ENCODE measurements around the gene AGO3.
"Not testable (repeated sequence)": the region's sequence is repeated elsewhere in the genome, so short reads cannot be mapped to it uniquely, and the experiment has no call there.

Gene AGO3

DNA sequence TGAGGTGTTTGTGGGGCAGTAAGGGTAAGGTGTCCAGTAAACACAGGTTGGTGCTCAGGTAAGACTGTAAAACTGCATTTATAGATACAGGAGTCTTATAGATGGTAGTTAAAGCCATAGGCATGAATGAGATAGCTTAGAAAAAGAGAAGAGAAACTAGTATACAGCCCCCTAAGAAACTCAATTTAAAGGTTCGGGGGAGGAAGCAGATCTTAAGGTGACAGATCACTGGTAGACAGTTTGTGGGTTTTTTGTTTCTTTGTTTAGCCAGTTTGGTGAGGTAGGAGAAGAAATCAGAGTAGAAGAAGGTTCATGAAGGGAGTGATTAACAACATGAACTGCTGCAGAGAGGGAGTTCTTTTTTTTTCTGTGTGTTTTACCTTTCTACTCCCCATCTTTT, 6.1 kb upstream of the AGO3 start:
- no peak for DNase-seq (ENCODE audit: low spot score)
- no peak for FAIRE-seq

DNA sequence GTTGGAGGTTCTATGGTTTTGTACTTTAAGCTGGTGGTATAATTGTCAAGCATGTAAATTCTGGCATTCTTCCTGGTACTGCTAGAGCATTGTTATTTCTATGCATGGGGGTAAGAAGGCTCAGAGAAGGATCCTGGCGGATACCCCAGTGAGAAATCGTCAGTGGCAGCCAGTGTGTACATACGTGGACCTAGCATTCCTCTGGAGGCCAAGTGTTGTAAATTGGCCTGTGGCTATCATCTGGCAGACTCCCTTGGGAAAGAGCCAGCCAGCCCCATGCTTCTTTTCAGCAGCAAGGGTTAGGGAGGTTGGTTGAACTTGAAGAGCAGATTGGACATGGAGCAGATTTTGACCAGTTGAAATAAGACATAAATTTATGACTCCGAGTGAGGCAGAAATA, 5.2 kb upstream of the AGO3 start:
- no peak for FAIRE-seq
- no peak for DNase-seq (ENCODE audit: low spot score)

DNA sequence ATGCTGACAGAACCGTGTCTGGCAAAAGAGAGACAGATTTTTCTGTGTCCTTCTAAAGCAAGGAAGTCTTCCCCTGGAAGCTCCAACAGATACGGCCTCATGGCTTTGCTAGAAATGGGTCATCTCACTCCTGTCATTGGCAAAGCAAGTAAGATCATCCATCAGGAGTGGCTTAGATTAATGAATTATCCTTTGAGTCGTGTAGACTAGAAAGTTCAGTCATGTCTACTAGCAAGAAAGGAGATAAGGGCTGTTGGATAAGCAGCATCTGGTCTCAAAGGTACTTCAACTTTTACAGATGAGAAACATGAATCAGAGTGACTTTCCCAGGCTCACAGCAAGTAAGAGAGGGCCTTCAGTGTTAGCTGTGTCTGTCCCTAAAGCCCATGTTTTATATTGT, 3.4 kb upstream of the AGO3 start:
- FAIRE-seq (no peak), DNase-seq (ENCODE audit: low spot score) (no peak)

DNA sequence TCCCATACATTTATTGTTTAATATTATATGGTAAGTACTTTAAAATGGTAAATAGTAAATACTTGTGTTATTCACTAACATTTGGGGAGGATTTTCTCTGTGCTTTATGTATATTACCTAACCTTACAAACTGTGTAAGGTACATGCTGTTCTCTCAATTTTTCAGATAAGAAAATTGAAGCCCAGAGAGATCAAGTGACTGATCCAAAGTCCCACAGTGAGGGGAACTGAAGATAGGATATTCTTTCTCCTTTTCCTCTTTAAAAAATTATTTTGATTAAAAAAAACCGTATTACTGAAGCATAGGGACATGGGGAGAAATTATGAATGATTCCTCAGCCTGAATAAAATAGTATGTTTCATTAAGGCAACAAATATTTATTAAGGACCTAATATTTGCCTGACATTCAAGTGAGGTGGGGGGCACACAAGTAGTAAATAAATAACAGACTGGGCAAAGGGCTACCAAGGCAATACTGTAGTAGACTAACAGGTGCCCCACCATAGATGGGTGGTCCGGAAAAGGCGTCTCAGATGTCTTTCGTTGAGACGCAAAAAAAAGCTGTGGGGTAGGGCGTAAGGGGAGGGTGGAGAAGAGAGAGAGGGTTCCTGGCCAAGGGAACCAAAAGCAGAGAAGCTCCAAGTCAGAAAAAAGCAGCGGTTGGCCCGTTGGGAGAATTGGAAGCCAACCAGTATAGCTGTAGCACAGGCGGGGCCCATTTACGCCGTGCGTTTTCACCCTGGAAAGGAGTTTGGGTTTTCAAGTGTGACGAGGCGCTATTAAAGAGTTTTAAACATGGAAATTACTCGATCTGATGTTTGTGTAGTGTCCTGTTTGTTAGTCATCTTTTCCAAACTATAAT, 944 bp upstream of the AGO3 start:
- no peak for FAIRE-seq

DNA sequence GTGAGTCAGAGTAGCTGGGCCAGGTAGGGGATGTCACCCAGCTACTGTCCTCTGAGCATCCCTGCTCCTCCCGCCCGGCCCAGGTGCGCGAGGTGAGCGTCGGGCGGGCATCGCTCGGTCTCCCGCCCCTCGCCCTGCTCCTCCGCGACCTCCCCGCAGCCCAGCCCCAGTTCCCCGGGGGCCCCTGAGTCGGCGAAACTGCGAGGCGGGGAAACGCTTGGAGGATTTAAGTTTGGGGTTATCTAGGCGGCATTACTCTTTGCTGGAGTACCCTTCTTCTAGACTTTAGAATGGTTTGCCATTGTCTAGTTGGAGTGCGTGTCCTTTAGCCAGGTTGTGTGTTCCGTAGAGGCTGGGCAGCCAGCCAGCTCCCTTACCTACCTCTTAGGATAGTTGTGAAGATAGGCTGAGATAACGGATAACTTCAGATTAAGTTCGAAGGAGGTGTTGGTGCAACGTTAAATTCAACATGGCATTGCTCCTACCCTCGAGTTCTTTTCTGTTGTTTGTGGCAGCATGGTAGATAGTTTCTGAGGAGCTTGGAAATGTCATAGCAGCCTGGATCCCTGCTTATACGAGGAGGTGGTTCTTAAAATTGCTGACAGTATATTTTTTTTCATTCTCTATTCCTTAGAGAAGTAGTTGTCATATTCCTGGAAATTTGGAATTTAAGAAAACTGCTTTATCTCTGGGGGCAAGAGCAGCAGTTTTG, 697 bp downstream of the AGO3 start:
- no peak for DNase-seq (ENCODE audit: low spot score)
- FAIRE-seq: no peak

More for the DNA sequence above, 944 bp upstream of the AGO3 start:
- peak; percentile 39 for DNase-seq (ENCODE audit: low spot score)

DNA sequence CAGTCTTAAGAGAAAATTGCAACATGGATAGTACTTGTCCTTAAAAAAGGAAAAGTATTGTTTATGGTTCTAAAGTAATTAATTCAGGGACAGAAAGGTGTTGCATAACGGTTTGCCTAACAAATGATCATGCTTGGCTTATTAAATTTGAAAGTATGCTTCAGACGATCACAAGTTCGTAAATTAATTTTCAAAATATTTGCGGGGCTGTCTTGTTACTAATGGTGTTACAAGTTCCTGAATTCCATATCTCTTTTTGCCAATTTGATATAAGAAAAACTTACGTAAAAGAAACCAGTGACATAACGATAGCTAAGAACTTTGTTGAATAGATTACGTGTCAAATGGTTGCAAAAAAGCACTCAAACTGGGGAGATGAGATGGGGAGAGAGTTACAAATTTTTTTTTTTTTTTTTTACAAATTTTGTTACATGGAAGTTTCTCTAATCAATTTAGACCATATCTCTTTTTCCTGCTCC, 1.3 kb downstream of the AGO3 start:
- FAIRE-seq: no peak
- no peak for DNase-seq (ENCODE audit: low spot score)

DNA sequence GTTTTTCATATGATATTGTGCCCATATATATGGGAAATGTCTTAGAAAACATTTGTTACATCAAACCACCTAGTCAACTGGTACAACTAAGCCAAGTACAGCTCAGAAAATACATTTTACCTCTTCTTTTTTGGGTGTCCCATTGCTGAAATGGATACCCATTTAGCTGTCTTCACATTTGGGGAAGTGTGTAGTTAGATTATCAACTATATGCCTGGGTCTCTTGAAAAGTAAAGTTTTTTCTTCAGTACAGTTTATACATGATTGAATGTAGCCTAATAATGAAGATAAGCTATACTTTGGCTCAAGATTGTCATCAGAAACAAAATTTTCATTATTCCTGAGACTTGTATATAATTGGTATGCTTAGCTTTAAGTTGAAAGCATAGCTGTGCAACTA, 2.0 kb downstream of the AGO3 start:
- FAIRE-seq (no peak), DNase-seq (ENCODE audit: low spot score) (no peak)

DNA sequence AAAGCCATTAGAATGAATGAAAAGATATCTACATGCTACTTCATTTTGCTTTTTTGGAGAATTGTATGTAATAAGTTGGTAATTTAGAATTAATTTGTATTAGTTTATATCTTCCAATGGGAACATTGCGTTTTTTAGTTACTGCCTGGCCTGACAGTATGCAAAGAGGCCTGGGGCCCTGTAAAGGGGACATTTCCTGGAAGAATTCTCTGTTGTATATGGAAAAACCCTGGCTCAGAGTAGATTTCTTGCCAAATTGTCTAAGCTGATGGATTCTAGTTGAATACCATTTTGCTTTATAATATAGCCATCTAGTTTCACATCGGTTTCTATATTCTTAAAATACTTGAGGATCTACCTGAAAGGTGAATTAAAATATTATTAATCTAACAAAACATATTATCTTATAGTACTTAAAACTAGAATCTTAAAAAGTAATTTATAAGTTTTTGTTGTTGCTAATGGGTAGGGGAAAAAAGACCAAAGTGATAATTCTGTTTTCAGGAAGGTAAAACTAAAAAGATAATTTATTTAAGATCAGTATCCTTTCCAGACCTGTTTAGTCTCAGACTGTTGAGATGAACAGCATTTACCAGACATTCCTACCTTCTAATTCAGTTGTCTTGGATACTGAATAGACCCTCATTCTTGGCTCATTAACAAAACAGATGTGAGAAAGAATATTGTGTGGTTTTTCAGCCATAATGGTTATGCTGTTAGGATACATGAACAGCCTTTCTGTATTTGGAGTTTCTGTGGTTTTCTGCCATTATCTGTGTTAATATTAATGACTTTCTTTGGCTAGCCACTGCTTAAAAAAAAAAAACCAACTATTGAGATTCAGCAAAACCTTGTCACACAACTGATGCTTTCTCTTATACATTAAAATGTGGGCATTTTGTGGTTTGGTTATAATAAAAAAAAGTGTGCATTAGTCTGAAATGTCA, 4.8 kb downstream of the AGO3 start:
- FAIRE-seq: no peak
- DNase-seq (ENCODE audit: low spot score): no peak

DNA sequence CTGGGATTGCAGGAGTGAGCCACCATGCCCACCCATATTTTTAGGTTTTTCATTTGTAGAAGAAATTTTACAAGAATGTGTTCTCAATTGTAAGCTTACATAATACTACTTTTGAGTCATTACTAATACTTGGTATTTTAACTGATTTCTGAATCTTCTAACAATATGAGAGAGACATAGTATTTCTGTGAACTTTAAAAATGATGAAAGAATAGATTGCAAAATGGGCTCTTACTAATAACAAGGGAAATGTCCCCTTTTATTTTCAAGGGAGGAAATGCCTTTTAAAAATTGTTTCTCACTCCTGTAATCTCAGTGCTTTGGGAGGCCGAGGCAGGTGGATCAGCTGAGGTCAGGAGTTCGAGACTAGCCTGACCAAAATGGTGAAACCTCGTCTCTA, 5.9 kb downstream of the AGO3 start:
- no peak for FAIRE-seq

DNA sequence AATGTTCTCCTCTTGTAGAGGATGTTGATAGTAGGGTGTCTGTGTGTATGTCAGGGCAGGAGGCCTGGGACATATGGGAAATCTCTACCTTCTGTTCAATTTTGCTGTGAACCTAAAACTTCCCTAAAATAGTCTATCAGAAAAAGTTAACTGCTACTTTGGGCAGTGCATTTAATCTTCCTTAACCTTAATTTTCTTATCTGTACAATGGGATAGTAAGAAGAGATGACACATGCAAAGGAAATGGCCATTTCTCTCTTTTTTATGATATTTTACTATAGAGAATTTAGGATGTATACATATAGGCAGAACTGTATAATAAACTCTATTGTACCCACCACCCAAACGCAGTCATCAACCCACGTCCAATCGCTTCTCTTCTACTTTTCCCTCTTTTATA, 8.6 kb downstream of the AGO3 start:
- DNase-seq (ENCODE audit: low spot score) (no peak), FAIRE-seq (no peak)

More for the DNA sequence above, 5.9 kb downstream of the AGO3 start:
- DNase-seq (ENCODE audit: low spot score): no peak

DNA sequence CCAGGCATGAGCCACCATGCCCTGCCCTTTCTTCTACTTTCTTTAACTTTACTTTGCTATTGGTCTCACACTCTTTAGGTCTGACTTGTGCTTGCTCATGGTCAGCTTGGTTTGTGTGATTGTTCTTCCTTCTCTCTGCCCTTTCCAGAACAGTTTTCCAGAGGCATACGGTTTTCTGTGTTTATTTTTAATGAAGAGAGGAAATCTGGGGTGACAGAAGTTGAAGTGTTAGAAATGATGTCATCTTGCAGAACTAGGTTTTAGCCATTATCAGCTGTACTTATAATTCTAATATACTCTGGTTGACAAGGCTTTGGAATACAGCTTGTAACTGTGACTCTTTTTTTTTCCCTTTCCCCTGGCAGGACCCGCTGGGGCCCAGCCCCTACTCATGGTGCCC, 14.4 kb downstream of the AGO3 start:
- DNase-seq (ENCODE audit: low spot score): no peak

DNA sequence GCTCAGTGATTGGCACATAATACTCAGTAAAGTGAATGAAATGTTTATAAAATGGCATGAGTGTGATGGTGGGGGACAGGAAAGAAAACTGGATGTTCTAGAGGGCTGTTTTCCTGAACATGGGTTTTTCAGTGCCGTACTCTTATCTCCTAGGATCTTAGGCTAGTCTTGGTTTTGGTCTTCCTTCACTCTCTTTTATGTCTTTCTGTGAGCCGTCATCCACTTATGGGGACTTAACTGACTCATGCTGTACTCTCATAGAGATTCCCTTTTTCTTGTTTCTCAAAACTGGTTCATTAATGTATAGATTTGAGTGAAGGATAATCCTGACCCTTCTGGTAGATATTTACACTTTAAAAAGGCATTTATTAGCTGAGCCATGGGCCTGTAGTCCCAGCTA, 16.6 kb downstream of the AGO3 start:
- FAIRE-seq (no peak), DNase-seq (ENCODE audit: low spot score) (no peak)

More for the DNA sequence above, 14.4 kb downstream of the AGO3 start:
- FAIRE-seq: no peak

DNA sequence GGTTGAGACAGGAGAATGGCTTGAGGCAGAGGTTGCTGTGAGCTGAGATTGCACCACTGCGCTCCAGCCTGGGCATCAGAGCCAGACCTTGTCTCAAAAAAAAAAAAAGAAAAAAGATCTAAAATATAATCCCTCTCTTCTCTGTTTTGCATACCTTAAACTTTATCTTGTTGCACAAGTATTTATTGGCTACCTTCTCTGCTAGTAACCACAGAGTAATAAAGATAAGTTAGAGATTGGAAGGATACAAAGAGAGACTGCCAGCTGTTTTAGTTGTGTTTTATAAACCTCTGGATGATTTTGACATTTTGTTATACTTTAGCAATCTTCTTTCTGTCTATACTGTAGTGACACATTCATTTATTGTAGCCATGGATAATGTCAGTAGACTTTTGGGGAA, 27.7 kb downstream of the AGO3 start:
- no peak for FAIRE-seq
- no peak for DNase-seq (ENCODE audit: low spot score)

DNA sequence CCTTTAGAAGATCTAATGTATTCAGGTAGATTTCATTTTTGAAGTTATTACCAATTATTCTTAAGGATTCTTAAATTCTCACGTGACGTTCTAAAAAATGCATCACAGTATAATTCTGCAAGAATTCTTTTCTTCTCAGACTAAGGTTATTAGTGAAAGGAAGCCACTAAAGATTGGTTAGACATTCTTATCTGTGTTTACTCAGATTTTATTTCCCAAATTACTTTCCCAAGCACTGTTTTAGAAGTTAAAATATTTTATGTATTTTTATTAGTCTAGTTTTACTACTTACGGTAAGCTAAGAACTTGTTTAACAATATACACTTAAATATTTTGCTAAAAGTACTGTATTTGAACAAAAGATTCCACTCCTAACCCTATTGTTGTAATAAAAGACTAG, 28.4 kb downstream of the AGO3 start:
- FAIRE-seq: no peak
- no peak for DNase-seq (ENCODE audit: low spot score)

DNA sequence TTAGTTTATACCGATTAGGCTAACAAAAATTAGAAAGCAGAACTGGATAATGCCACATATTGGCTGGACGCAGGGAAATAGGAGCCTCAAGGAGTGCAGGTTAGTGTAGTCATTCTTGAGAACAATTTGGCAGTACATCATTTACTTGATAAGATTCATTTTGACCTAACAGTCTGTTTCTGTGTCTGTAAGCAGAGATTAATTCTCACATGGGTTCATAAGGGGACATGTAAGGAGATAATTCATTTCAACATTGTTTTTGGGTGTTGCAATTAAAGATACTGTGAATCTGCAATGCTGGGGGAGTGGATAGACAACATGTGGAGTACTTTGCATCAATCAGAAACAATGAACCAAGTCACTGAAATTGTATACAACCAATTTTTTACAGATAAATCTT, 32.0 kb downstream of the AGO3 start:
- DNase-seq (ENCODE audit: low spot score) (no peak), FAIRE-seq (no peak)

DNA sequence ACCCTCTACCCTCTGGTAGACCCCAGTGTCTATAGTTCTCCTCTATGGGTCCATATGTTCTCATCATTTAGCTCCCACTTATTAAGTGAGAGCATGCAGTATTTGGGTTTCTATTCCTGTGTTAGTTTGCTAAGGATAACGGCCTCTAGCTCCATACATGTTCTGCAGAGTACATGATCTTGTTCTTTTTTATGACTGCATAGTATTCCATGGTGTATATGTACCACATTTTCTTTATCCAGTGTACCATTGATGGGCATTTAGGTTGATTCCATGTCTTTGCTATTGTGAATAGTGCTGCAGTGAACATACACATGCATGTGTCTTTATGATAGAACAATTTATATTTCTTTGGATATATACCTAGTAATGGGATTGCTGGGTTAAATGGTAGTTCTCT, 33.4 kb downstream of the AGO3 start:
- not testable (repeated sequence) for FAIRE-seq; DNase-seq (ENCODE audit: low spot score)

DNA sequence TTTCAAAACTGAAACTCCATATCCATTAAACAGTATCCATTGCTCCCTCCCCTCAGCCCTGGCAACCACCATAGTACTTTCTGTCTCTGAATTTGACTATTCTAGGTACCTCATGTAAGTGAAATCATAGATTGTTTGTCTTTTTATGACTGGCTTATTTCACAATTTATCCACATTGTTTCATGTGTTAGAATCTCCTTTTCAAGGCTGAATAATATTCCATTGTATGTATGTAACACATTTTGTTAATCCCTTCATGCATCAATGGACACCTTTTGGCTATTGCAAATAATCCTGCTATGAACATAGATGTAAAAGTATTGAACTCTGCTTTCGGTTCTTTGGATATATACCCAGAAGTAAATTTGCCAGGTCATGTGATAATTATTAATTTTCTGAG, 37.5 kb downstream of the AGO3 start:
- FAIRE-seq (no peak), DNase-seq (ENCODE audit: low spot score) (no peak)

DNA sequence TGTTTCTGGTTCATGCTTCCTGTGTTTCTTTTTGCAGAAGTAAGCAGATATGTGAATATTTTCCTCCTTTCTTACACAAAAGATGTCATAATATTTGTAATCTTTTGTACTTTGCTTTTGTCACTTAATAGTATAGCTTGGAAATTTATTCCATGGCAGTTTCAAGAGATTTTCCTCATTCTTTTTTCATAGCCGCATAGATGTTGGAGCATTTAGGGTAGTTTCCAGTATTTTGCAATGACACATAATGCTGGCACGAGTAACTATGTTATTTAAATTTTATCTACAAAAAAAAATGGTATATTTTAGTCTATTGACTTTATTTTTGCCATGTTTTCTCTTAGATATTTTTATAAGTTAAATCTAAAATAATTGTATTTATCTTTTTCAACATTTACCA, 40.7 kb downstream of the AGO3 start:
- DNase-seq (ENCODE audit: low spot score) (no peak), FAIRE-seq (no peak)

DNA sequence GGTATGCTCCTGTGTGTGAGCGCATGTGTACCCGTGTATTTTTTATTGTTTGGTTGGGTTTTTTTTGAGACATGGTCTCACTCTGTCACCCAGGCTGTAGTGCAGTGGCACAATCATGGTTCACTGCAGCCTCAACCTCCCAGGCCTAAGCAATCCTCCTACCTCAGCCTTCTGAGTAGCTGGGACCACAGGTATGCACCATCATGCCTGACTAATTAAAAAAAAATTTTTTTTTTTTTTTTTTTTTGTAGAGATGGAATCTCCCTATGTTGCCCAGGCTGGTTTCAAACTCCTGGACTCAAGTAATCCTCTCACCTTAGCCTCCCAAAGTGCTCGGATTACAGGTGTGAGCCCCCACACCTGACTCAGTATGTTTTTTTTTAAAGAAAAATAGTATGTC, 41.7 kb downstream of the AGO3 start:
- not testable (repeated sequence) for DNase-seq (ENCODE audit: low spot score); FAIRE-seq

DNA sequence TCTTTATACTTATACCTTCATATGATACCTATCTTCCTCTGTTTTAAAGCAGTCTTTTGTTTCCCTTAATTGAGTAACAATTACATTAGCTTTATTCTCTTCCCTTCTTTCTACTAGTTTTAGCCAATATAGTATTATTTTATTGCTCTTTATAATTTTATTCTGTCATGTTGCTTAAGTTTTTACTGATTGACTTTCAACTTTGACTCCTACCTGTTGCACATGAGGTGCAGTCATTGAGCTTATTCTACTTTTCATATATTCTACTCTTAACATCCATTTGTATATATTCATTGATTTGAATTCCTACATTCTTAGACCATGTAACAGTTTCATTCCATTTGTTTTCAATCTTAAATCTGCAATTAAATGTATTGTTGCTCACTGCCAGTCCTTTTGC, 49.2 kb downstream of the AGO3 start:
- DNase-seq (ENCODE audit: low spot score) (no peak), FAIRE-seq (no peak)

DNA sequence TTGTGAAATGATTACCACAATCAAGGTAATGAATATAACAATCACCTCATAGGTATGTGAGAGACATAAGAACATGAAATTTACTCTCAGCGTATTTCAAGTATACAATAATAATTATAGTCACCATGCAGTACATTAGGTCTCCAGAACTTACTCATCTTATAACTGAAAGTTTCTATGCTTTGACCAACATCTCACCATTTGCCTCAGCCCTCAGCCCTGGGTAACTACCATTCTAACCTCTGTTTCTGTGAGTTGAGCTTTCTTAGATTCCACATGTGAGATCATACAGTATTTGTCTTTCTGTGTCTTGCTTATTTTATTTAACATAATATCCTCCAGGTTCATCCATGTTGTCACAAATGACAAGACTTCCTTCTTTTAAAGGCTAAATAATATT, 57.3 kb downstream of the AGO3 start:
- FAIRE-seq (no peak), DNase-seq (ENCODE audit: low spot score) (no peak)
